DOHH2 (cell line): ENCODE measurements around the gene VANGL1.

Experiments used
- CTCF ChIP-seq: fragments of 200-600 bp; sonication (generic); IDR thresholded peaks from one replicate; pipeline ENCODE4 v1.5.1; 2014; ENCODE audit warnings: antibody characterized with exemption, mild to moderate bottlenecking, low read depth, low read length; ENCODE audit not compliant: poor library complexity, severe bottlenecking
- EZH2phosphoT487 ChIP-seq: fragments of 200-600 bp; sonication (generic); IDR thresholded peaks from 2 replicates; pipeline ENCODE4 v1.6.1; 2017; ENCODE audit warnings: borderline replicate concordance, mild to moderate bottlenecking, antibody characterized with exemption, low read length, moderate library complexity, mixed read lengths

- TF ChIP-seq CTCF: no peak
- no peak for TF ChIP-seq EZH2phosphoT487
These were observed 46.0 kb downstream of the VANGL1 start for GRCh38 chr1:115687744-115688143.
